GM19397 (cell line): Measurements from ENCODE around the gene ZNF212.
"Not testable (repeated sequence)": the region's sequence is repeated elsewhere in the genome, so short reads cannot be mapped to it uniquely, and the experiment has no call there.

Source experiments
- ATAC-seq: cut with Tn5 transposase; IDR thresholded peaks from one replicate; pipeline ENCODE4 v1.9.1; 2021; ENCODE audit warnings: mild to moderate bottlenecking, moderate library complexity; ENCODE audit not compliant: unreplicated experiment

ZNF212 gene

GRCh38 chr7:149218469-149219420 is 20.7 kb upstream of the ZNF212 start:
- ATAC-seq: no peak

GRCh38 chr7:149220534-149220933 is 18.9 kb upstream of the ZNF212 start:
- ATAC-seq: no peak

DNA sequence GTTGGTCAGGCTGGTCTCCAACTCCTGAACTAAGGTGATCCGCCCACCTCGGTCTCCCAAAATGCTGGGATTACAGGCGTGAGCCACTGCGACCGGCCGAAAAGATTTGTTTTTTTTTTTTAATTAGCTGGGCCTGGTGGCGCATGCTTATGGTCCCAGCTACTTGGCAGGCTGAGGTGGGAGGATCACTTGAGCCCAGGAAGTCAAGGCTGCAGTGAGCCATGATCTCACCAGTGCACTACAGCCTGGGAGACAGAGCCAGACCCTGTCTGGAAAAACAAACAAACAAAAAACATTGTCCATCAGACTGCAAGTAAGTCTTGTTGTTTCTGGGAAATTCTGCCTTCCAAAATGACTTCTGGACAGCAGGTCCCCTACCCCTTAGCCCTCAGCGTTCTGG is 16.3 kb upstream of the ZNF212 start:
- ATAC-seq: no peak

- ATAC-seq: no peak
These were observed 15.7 kb upstream of the ZNF212 start for GRCh38 chr7:149223761-149224160.

DNA sequence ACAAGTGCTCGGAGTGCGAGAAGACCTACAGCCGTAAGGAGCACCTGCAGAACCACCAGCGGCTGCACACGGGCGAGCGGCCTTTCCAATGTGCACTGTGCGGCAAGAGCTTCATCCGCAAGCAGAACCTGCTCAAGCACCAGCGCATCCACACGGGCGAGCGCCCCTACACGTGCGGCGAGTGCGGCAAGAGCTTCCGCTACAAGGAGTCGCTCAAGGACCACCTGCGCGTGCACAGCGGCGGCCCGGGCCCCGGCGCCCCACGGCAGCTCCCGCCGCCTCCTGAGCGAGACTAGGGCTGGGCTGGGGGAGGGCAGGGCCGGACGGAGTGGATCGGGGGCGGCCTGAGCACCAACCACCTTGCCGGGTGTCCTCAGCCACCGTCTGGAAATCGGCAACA is 15.1 kb upstream of the ZNF212 start:
- no peak for ATAC-seq

DNA sequence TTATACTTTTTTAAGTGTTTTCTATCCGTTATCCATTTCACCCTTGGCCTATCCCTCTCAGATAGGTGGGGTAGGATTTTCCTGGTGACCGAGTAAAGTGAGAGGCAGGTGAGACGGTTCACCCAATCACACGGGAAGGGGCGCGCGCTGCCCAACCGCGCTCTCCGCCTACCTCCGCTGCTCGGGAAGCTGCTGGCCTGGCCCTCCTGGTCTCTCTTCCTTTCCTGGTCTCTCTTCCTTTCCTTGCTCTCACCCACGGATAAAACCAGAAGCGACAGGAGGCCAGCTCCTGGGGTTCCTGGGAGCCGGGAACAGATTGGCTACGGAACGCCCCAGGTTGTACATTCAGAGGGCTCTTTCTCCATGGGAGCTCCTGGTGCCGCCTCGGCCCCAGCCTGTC is 14.3 kb upstream of the ZNF212 start:
- no peak for ATAC-seq

- no peak for ATAC-seq
These were observed 13.8 kb upstream of the ZNF212 start for GRCh38 chr7:149225656-149226055.

DNA sequence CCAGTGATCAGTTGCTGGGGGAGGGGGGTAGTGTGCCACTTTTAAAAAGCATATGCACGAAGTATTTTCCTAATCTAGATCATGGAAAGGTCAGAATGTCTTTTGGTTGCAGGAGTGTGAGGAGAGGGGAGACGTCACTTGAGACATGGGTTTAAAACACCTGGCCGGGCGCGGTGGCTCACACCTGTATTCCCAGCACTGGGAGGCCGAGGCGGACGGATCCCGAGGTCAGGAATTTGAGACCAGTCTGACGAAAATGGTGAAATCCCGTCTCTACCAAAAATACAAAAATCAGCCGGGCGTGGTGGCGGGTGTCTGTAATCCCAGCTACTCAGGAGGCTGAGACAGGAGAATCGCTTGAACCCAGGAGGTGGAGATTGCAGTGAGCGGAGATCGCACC is 13.1 kb upstream of the ZNF212 start:
- not testable (repeated sequence) for ATAC-seq

GRCh38 chr7:149226840-149227494 is 12.5 kb upstream of the ZNF212 start:
- ATAC-seq: no peak

GRCh38 chr7:149228831-149229471 is 10.5 kb upstream of the ZNF212 start:
- ATAC-seq: no peak

DNA sequence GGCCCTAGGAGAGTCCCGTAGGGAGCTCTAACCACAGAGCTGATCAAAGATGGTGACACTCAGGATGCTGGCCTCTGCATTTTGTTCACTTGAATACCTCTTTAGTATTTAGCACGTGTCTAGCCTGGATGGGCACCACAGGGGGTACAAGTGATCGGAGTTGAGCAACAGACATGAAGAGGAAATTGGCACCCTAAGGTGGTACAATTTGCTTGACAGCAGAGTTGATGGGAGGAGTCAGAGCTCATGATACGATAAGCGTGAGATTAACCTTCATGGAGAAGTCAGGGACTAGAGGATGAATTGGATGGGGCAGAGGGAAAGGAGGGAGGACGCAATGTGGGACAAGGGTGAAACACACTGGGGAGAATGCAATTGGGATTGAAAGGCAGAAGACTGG is 9.9 kb upstream of the ZNF212 start:
- ATAC-seq: no peak

GRCh38 chr7:149232362-149232761 is 7.1 kb upstream of the ZNF212 start:
- ATAC-seq: no peak

GRCh38 chr7:149233655-149234204 is 5.7 kb upstream of the ZNF212 start:
- not testable (repeated sequence) for ATAC-seq

DNA sequence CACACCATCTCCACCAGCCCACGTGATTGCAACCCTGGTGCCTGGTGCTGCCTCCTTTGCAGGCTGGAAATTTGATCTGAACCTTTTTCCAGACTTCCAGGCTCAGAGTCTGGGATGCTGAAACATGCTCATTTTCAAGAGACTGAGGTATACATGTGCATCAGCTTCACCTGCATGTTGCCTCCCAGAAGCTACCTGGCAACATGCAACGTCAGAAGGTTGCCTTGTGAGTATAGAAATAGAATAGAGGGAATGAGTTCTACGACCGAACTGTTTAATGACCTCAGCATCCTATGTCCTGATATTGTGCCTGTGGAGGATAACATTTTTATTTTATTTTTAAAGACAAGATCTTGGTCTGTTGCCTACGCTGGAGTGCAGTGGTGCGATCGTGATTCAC is 1.9 kb upstream of the ZNF212 start:
- no peak for ATAC-seq

DNA sequence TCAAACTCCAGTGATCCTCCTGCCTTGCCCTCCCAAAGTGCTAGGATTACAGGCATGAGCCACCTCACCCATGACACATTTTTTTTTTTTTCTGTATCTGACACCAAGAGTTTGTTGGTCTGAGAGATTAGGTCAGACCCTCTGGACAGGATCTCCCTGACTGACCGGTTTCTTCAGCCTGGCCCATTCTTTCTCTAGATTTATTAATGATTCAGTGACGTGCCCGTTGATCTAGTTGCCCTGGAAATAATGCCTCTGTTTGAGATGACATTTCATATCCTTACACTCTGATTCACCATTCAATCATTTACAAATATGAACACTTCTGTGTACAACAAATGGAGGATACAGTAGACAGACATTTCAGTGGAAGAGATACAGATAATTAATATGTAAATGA is 1.4 kb upstream of the ZNF212 start:
- no peak for ATAC-seq

DNA sequence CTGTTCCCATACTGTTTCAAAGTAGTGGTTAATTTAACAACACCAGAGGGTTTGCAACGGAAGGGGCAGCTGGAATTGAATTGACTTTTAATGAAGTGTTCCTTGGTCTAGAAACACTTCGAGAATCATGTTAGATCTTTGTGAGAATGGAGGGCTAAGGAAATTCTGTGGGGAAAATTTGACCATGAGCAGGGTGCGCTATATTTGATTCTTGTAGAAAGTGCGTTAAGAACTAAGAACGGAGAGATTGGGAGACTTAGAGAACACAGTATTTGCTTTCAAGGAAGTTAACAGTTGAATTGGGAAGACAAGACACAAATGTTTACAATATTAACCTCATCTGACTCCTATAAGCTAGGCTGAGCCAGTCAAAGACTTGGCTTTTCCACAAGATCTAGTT is 1.2 kb downstream of the ZNF212 start:
- ATAC-seq: no peak

DNA sequence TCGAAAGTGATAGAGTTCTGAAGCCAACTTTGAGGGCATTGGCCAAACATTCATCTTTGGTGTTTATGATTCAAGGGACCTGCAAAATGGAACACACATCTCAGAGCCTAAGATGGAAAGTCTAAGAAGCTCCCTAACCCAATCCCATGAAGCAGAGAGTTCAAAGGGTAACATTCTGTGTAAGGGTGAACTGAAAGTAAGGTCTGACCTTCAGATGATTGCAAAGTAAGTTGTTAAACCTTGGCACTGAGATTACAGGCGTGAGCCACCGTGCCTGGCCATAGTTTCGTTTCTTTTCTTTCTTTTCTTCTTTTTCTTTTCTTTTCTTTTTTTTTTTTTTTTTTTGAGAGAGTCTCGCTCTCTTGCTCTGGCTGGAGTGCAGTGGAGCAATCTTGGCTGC is 2.2 kb downstream of the ZNF212 start:
- ATAC-seq: no peak

DNA sequence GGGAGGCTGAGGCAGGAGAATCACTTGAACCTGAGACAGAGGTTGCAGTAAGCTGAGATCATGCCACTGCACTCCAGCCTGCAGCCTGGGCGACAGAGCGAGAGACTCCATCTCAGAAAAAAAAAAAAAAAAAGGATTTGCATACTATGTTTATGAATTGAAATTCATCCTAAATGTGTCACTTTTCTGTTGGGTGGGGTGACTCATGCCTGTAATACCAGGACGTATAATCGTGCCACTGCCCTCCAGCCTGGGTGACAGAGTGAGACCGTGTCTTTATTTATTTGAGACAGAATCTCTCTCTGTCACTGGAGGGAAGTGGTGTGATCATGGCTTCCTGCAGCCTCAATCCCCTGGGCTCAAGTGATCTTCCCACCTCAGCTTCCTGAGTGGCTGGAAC is 5.8 kb downstream of the ZNF212 start:
- no peak for ATAC-seq

DNA sequence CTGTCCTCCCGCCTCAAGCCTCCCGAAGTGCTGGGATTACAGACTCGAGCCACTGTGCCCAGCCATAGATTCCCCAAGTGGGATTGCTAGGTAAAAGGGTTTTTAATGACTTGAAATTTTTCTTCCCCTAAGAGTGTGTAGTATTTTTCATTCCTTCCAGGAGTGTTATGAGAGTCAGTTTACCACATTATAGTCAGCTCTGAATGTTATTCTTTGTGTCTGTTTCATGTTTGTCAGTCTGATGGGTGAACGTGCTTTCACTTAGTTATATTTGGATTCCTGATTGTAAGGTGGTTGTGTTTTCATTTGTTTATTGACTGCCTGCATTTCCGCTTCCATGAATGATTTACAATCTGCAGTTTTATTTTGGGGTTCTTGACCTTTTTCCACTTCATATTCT is 6.3 kb downstream of the ZNF212 start:
- no peak for ATAC-seq

DNA sequence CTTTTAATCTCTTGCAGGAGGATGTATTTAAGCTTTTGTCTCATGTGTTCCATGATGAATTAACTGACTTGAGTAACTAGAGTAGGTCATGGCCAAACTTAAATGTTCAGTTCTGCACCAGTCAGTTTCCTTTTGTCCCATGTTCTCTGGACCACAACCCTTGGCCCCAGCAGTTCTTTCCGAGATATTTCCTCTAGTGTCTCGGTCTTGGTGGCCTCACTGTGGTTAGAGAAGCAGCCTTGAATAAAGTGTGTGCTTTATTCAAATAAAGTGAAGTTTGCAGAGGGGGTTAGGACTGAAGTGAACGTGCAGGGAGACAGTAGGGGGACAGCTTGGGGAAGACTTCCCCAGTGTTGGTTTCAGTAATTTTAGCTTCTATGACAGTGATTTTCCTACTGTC is 9.3 kb downstream of the ZNF212 start:
- no peak for ATAC-seq

- not testable (repeated sequence) for ATAC-seq
These were observed 10.7 kb downstream of the ZNF212 start for GRCh38 chr7:149250151-149250550.
